ENCODE data around the gene TLE1.
"Not testable (repeated sequence)": the region's sequence is repeated elsewhere in the genome, so short reads cannot be mapped to it uniquely, and the experiment has no call there.

Gene TLE1

GRCh38 chr9:81611664-81612063 lies 77.7 kb downstream of the TLE1 start:
- TF ChIP-seq, protein P1, sequence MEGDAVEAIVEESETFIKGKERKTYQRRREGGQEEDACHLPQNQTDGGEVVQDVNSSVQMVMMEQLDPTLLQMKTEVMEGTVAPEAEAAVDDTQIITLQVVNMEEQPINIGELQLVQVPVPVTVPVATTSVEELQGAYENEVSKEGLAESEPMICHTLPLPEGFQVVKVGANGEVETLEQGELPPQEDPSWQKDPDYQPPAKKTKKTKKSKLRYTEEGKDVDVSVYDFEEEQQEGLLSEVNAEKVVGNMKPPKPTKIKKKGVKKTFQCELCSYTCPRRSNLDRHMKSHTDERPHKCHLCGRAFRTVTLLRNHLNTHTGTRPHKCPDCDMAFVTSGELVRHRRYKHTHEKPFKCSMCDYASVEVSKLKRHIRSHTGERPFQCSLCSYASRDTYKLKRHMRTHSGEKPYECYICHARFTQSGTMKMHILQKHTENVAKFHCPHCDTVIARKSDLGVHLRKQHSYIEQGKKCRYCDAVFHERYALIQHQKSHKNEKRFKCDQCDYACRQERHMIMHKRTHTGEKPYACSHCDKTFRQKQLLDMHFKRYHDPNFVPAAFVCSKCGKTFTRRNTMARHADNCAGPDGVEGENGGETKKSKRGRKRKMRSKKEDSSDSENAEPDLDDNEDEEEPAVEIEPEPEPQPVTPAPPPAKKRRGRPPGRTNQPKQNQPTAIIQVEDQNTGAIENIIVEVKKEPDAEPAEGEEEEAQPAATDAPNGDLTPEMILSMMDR (IDR thresholded peaks at IDR 0.05; ENCODE audit: insufficient read depth, missing control alignments) = no peak
- FAIRE-seq (no peak), DNase-seq (ENCODE audit: insufficient read length, low spot score) (no peak)

- FAIRE-seq = no peak
- TF ChIP-seq, protein P1 (IDR thresholded peaks at IDR 0.05; ENCODE audit: insufficient read depth, missing control alignments) = no peak
These were observed 78.6 kb downstream of the TLE1 start for GRCh38 chr9:81610740-81611107.

GRCh38 chr9:81609782-81610739 lies 79.3 kb downstream of the TLE1 start:
- no peak for FAIRE-seq
- no peak for DNase-seq (ENCODE audit: insufficient read length, low spot score)
- TF ChIP-seq, protein P1 (IDR thresholded peaks at IDR 0.05; ENCODE audit: insufficient read depth, missing control alignments) = no peak

More at GRCh38 chr9:81610740-81611107, 78.6 kb downstream of the TLE1 start:
- no peak for DNase-seq (ENCODE audit: insufficient read length, low spot score)

- FAIRE-seq = no peak
- TF ChIP-seq, protein P1 (IDR thresholded peaks at IDR 0.05; ENCODE audit: insufficient read depth, missing control alignments) = no peak
- DNase-seq (ENCODE audit: insufficient read length, low spot score) = no peak
These were observed 81.1 kb downstream of the TLE1 start for GRCh38 chr9:81608289-81608657.

DNA sequence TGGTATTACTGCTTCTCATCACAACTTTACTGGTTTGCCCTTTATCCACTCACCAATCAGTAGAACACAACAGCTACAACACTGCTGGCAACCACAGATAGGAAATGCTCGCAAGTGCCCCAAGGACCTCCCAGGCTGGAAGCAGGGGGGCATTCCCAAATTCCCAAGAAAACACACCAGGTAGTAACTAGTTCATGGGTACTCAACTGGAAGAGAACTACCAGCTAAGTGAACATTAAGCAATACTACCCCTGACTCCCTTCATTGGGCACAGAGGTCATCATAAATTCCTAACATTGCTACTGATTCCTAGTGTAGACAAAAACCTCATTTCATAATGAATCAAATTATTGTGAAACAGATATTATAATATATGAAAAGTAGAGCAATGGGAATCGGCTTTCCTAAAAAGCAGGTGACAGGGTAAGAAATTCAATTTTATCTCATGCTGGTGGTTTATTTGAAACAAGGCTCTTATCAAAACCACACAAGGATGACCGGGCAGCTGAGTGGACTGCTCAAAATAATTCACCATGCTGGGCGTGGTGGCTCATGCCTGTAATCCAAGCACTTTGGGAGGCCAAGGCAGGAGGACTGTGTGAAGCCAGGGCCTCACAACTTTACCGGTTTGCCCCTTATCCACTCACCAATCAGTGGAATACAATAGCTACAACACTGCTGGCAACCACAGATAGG lies 81.6 kb downstream of the TLE1 start:
- FAIRE-seq = no peak
- TF ChIP-seq, protein P1 (IDR thresholded peaks at IDR 0.05; ENCODE audit: insufficient read depth, missing control alignments) = no peak
- no peak for DNase-seq (ENCODE audit: insufficient read length, low spot score)

- FAIRE-seq; DNase-seq (ENCODE audit: insufficient read length, low spot score): not testable (repeated sequence)
These were observed 83.1 kb downstream of the TLE1 start for GRCh38 chr9:81606261-81606660.

DNA sequence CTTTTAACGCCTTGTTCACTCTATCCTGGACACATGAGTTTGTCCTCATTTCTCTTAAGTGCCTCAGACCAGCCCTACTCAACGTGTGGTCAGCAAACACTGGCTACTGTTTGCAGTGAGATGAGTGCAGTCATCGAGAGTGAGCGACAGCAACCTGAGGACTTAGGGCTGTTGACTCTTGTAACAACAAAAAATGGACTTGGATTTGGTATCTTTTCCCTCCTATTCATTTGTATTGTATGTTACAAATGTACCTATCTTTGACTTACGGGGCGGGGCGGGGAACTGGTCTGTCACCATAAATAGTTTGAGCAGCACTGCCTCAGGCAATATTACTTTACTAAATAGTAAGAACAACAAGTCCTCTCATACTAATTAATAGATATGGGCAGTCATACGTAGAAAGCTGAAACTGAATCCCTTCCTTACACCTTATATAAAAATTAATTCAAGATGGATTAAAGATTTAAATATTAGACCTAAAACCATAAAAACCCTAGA lies 84.1 kb downstream of the TLE1 start:
- TF ChIP-seq, protein P1 (IDR thresholded peaks at IDR 0.05; ENCODE audit: insufficient read depth, missing control alignments) = no peak
- FAIRE-seq (no peak), DNase-seq (ENCODE audit: insufficient read length, low spot score) (no peak)

All from D721Med (cell line).